Astrocyte (in vitro differentiated cells and primary cell): ENCODE results near the gene TSG101.

Experiments
- CTCF ChIP-seq: IDR thresholded peaks from 2 replicates; pipeline ENCODE4 v1.5.1; 2011; ENCODE audit warnings: low read depth, mild to moderate bottlenecking, inconsistent platforms, low read length, moderate library complexity; ENCODE audit not compliant: insufficient read depth
- EZH2 ChIP-seq: IDR thresholded peaks from 2 replicates; pipeline ENCODE4 v1.6.1; 2012; ENCODE audit warnings: mild to moderate bottlenecking, low read length, inconsistent platforms; ENCODE audit not compliant: insufficient read depth

DNA sequence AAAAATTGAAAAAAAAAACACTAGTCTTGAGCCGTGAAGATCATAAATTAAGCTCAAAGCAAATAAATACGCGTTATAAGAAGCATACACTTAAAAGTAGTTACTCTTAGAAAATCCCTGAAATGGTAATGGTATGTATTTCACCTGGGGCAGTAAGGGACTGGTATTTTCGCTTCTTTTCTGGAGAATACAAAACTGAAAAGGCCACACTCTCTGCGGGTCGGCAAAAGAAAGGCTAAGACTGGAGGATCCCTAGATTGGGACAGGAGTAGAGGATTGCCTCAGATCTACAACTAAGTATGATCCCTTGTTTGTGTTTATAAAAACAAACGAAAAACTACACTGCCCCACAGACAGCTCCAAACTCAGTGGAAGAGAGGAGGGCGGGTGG lies 617 bp downstream of the TSG101 start:
- no peak for TF ChIP-seq CTCF
- TF ChIP-seq EZH2: no peak
